ENCODE measurements around the gene EFEMP2. TPM values are rescaled to one million over a fixed set of nuclear protein-coding genes. Genes with fewer than 3 reads are reported as not detected.
A peak's percentile ranks its signal among the peaks of the same experiment; 100 is the strongest.
"Not testable (repeated sequence)": the region's sequence is repeated elsewhere in the genome, so short reads cannot be mapped to it uniquely, and the experiment has no call there.

Gene EFEMP2
- polyA plus RNA-seq, 1 donor: 37.7 TPM

GRCh38 chr11:65892661-65893317 lies 20.2 kb upstream of the EFEMP2 start:
- Histone ChIP-seq H3K27me3 (ENCODE audit: control insufficient read depth, insufficient read depth, low read length) (peaks cover 19% of the 10 kb centered on the region), H3K9me3 (ENCODE audit: control insufficient read depth, low read depth, low read length) (no peaks in the 10 kb centered on the region), H3K36me3 (ENCODE audit: control insufficient read depth, insufficient read depth, low read length) (no peaks in the 10 kb centered on the region), H3K27ac (ENCODE audit: low read length) (no peak overlapping the region), H3K4me3 (ENCODE audit: low read length) (no peak overlapping the region), H3K4me1 (ENCODE audit: control insufficient read depth, insufficient read depth, low read length) (peaks cover 28% of the 10 kb centered on the region)
- no peak for DNase-seq
- WGBS (ENCODE audit: insufficient coverage, low lambda C conversion rate): no CpG with 5 or more reads among the region's 10 CpGs

- peaks cover 31% of the 10 kb centered on the region for H3K4me1 ChIP-seq (ENCODE audit: control insufficient read depth, insufficient read depth, low read length)
- peak overlapping the region; percentile 47 for H3K4me3 ChIP-seq (ENCODE audit: low read length)
- not testable (repeated sequence) for DNase-seq; H3K36me3 ChIP-seq (ENCODE audit: control insufficient read depth, insufficient read depth, low read length); H3K9me3 ChIP-seq (ENCODE audit: control insufficient read depth, low read depth, low read length); H3K27ac ChIP-seq (ENCODE audit: low read length)
- no CpG with 5 or more reads among the region's 5 CpGs for WGBS (ENCODE audit: insufficient coverage, low lambda C conversion rate)
- H3K27me3 ChIP-seq (ENCODE audit: control insufficient read depth, insufficient read depth, low read length): peaks cover 13% of the 10 kb centered on the region
These were observed 19.5 kb upstream of the EFEMP2 start for GRCh38 chr11:65892137-65892540.

- Histone ChIP-seq H3K9me3 (ENCODE audit: control insufficient read depth, low read depth, low read length) (no peaks in the 10 kb centered on the region), H3K4me3 (ENCODE audit: low read length) (peak overlapping the region; percentile 47), H3K36me3 (ENCODE audit: control insufficient read depth, insufficient read depth, low read length) (peaks cover 3% of the 10 kb centered on the region), H3K27me3 (ENCODE audit: control insufficient read depth, insufficient read depth, low read length) (peaks cover 6% of the 10 kb centered on the region), H3K4me1 (ENCODE audit: control insufficient read depth, insufficient read depth, low read length) (peaks cover 37% of the 10 kb centered on the region), H3K27ac (ENCODE audit: low read length) (peak overlapping the region; percentile 35)
- WGBS (ENCODE audit: insufficient coverage, low lambda C conversion rate): no CpG with 5 or more reads among the region's 57 CpGs
- peak in 1 of 2 donors; percentile 37 for DNase-seq
These were observed 18.9 kb upstream of the EFEMP2 start for GRCh38 chr11:65891219-65892136.

- H3K36me3 ChIP-seq (ENCODE audit: control insufficient read depth, insufficient read depth, low read length): peaks cover 10% of the 10 kb centered on the region
- H3K27ac ChIP-seq (ENCODE audit: low read length): peak within 1 kb of the TSS; percentile 35
- H3K4me1 ChIP-seq (ENCODE audit: control insufficient read depth, insufficient read depth, low read length): peaks cover 44% of the 10 kb centered on the region
- peak; percentile 97 to 98 for DNase-seq
- H3K9me3 ChIP-seq (ENCODE audit: control insufficient read depth, low read depth, low read length): no peaks in the 10 kb centered on the region
- H3K27me3 ChIP-seq (ENCODE audit: control insufficient read depth, insufficient read depth, low read length): peaks cover 2% of the 10 kb centered on the region
- H3K4me3 ChIP-seq (ENCODE audit: low read length): peak within 1 kb of the TSS; percentile 47
- WGBS (ENCODE audit: insufficient coverage, low lambda C conversion rate): no CpG with 5 or more reads among the region's 94 CpGs
These were observed 18.0 kb upstream of the EFEMP2 start, which contains the start of gene CCDC85B for GRCh38 chr11:65890324-65891218. CCDC85B (plus strand) TSS chr11:65890673; CDS start chr11:65890784, 111 bp downstream.

GRCh38 chr11:65888163-65888814 lies 15.7 kb upstream of the EFEMP2 start, which contains the start of gene FIBP:
FIBP (minus strand) TSS chr11:65888471; CDS start chr11:65888418, 53 bp downstream.
- H3K27me3 ChIP-seq (ENCODE audit: control insufficient read depth, insufficient read depth, low read length): no peaks in the 10 kb centered on the region
- peak; percentile 97 to 98 for DNase-seq
- no peaks in the 10 kb centered on the region for H3K9me3 ChIP-seq (ENCODE audit: control insufficient read depth, low read depth, low read length)
- H3K27ac ChIP-seq (ENCODE audit: low read length): peak within 1 kb of the TSS; percentile 89
- H3K4me3 ChIP-seq (ENCODE audit: low read length): peak within 1 kb of the TSS; percentile 78
- peaks cover 29% of the 10 kb centered on the region for H3K36me3 ChIP-seq (ENCODE audit: control insufficient read depth, insufficient read depth, low read length)
- peaks cover 58% of the 10 kb centered on the region for H3K4me1 ChIP-seq (ENCODE audit: control insufficient read depth, insufficient read depth, low read length)
- no CpG with 5 or more reads among the region's 57 CpGs for WGBS (ENCODE audit: insufficient coverage, low lambda C conversion rate)

- Histone ChIP-seq H3K9me3 (ENCODE audit: control insufficient read depth, low read depth, low read length) (no peaks in the 10 kb centered on the region), H3K27ac (ENCODE audit: low read length) (peak overlapping the region; percentile 89), H3K36me3 (ENCODE audit: control insufficient read depth, insufficient read depth, low read length) (peaks cover 34% of the 10 kb centered on the region), H3K4me3 (ENCODE audit: low read length) (peak overlapping the region; percentile 78), H3K4me1 (ENCODE audit: control insufficient read depth, insufficient read depth, low read length) (peaks cover 58% of the 10 kb centered on the region), H3K27me3 (ENCODE audit: control insufficient read depth, insufficient read depth, low read length) (no peaks in the 10 kb centered on the region)
- WGBS (ENCODE audit: insufficient coverage, low lambda C conversion rate): no CpG with 5 or more reads among the region's 23 CpGs
- no peak for DNase-seq
These were observed 15.1 kb upstream of the EFEMP2 start for GRCh38 chr11:65887723-65888162.

GRCh38 chr11:65886826-65887722 lies 14.5 kb upstream of the EFEMP2 start:
- peak in 1 of 2 donors; percentile 60 for DNase-seq
- no peaks in the 10 kb centered on the region for H3K9me3 ChIP-seq (ENCODE audit: control insufficient read depth, low read depth, low read length)
- peak overlapping the region; percentile 78 for H3K4me3 ChIP-seq (ENCODE audit: low read length)
- H3K27ac ChIP-seq (ENCODE audit: low read length): peak overlapping the region; percentile 89
- peaks cover 56% of the 10 kb centered on the region for H3K4me1 ChIP-seq (ENCODE audit: control insufficient read depth, insufficient read depth, low read length)
- WGBS (ENCODE audit: insufficient coverage, low lambda C conversion rate): no CpG with 5 or more reads among the region's 14 CpGs
- H3K36me3 ChIP-seq (ENCODE audit: control insufficient read depth, insufficient read depth, low read length): peaks cover 41% of the 10 kb centered on the region
- no peaks in the 10 kb centered on the region for H3K27me3 ChIP-seq (ENCODE audit: control insufficient read depth, insufficient read depth, low read length)

- Histone ChIP-seq H3K4me3 (ENCODE audit: low read length) (no peak overlapping the region), H3K4me1 (ENCODE audit: control insufficient read depth, insufficient read depth, low read length) (peaks cover 46% of the 10 kb centered on the region), H3K27ac (ENCODE audit: low read length) (peak overlapping the region; percentile 4), H3K27me3 (ENCODE audit: control insufficient read depth, insufficient read depth, low read length) (no peaks in the 10 kb centered on the region), H3K36me3 (ENCODE audit: control insufficient read depth, insufficient read depth, low read length) (peaks cover 42% of the 10 kb centered on the region), H3K9me3 (ENCODE audit: control insufficient read depth, low read depth, low read length) (no peaks in the 10 kb centered on the region)
- peak in 1 of 2 donors; percentile 42 for DNase-seq
- no CpG with 5 or more reads among the region's 12 CpGs for WGBS (ENCODE audit: insufficient coverage, low lambda C conversion rate)
These were observed 13.4 kb upstream of the EFEMP2 start for GRCh38 chr11:65885808-65886536.

Data from large intestine (tissue), 3 donors.